ENCODE data around the gene DNAJC4.

DNA sequence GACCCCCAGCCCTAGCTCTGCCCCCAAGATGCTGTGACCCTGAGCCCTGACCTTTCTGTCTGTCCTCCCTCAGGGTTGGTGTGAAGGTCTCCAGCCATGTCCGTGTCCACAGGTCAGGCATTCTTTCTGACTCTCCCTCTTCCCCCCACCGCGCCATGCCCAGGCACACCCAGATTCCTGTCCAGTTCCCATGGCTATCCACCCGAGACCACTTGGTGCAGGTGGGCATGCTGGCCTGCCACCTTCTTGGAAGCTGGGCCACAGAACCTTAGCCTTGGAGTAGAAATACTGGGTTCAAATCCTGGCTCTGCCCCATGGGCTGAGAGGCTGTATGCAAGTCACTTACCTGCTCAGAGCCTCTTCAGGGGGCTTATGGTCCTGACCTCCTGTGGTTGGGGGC lies 18.7 kb downstream of the DNAJC4 start:
- TF ChIP-seq CTCF (IDR thresholded peaks at IDR 0.05 in 4 of 5, conservative IDR thresholded peaks at IDR 0.05 in 1 of 5) (no peak), POLR2A (IDR thresholded peaks at IDR 0.05) (no peak)
